Measurements from ENCODE around the gene CD101. TPM values are rescaled to one million over a fixed set of nuclear protein-coding genes. Genes with fewer than 3 reads are reported as not detected.

CD101 gene
- total RNA-seq, 1 experiment from 2014 or later = 1.2 TPM

DNA sequence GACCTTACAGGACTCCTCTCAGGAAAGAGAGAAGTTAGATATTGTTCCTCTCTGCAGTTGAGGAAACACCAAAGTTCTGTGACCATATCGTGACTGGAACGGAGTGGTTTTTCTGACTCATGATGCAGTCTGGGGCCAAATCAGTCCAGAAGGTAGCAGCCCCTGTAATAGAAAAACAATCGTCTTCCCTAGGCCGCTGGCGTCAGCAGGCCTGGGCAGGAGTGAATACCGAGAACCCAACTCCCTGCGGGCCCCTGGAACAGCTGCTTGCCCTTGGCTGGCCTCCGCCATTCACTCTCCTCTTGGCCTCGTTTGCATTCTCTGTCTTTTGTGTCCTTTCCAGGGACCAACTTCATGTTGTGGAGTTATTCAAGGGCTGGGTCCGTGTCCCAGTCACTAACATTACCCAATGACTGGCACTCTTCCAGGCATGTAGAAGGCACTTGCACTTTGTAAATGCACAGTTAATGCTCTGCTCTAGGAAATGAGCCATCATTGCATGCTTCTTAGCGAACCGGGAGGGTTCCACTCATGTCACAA is 10.9 kb upstream of the CD101 start:
- BruUV-seq (replicated peaks) = no TSS peak
- Histone ChIP-seq H3K27me3 (ENCODE audit: insufficient read depth, low read length) (no peaks in the 10 kb centered on the region), H3K9me2 (ENCODE audit: insufficient read depth) (no peaks in the 10 kb centered on the region), H3K9me3 (ENCODE audit: control insufficient read depth in 1 of 2, insufficient read depth in 1 of 2, low read depth in 1 of 2, low read length in 2 of 2) (no peaks in the 10 kb centered on the region), H2AFZ (ENCODE audit: low read depth, low read length, poor library complexity, severe bottlenecking) (no peak overlapping the region), H3K27ac (ENCODE audit: low read depth, low read length) (no peak overlapping the region), H3K4me1 (ENCODE audit: control insufficient read depth in 1 of 2, insufficient read depth in 2 of 2, low read length in 2 of 2) (peaks cover 0 to 3% of the 10 kb centered on the region in 2 experiments; a peak in 1 of 4 replicates), H3K4me2 (ENCODE audit: low read length) (no peak overlapping the region), H3K79me2 (ENCODE audit: insufficient read depth, low read length) (no peaks in the 10 kb centered on the region), H3K36me3 (ENCODE audit: control insufficient read depth in 1 of 2, insufficient read depth in 2 of 2, low read length in 2 of 2) (no peaks in the 10 kb centered on the region; a peak in 1 of 4 replicates), H4K20me1 (ENCODE audit: insufficient read depth) (no peaks in the 10 kb centered on the region), H3K9ac (ENCODE audit: low read length) (no peak overlapping the region), H3K4me3 (replicated peaks in 1 of 2; ENCODE audit: low read depth in 1 of 2, low read length in 2 of 2) (no peak overlapping the region)
- intact Hi-C loops (cut with micrococcal nuclease) = no loop called here
- DNase-seq (ENCODE audit: low read depth, low spot score) (no peak), ATAC-seq (no peak)
- CTCF ChIA-PET = no interaction called here
- POLR2A ChIA-PET = no interaction called here
- RAD21 ChIA-PET (ENCODE audit: low non-redundant PET in 1 of 2, low total read pairs in 2 of 2, uncharacterized antibody in 2 of 2, unreplicated experiment in 2 of 2) = no interaction called here
- TF ChIP-seq CTCF (IDR thresholded peaks at IDR 0.05 in 2 of 3, conservative IDR thresholded peaks at IDR 0.05 in 1 of 3; ENCODE audit: borderline replicate concordance in 1 of 3, insufficient read depth in 1 of 3, low read depth in 2 of 3, low read length in 2 of 3) = no peak
- no peak for TF ChIP-seq RAD21 (IDR thresholded peaks at IDR 0.05; ENCODE audit: low read depth)
- no peak for TF ChIP-seq ZBTB33 (IDR thresholded peaks at IDR 0.05; ENCODE audit: extremely low read depth, insufficient replicate concordance, low read length)
- no peak for TF ChIP-seq EZH2phosphoT487 (IDR thresholded peaks at IDR 0.05; ENCODE audit: borderline replicate concordance)
- no peak for TF ChIP-seq CBX3 (IDR thresholded peaks at IDR 0.05; ENCODE audit: low read depth)
- TF ChIP-seq, protein P1, sequence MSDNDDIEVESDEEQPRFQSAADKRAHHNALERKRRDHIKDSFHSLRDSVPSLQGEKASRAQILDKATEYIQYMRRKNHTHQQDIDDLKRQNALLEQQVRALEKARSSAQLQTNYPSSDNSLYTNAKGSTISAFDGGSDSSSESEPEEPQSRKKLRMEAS (IDR thresholded peaks at IDR 0.05) = no peak
- TF ChIP-seq SRF (IDR thresholded peaks at IDR 0.05; ENCODE audit: low read depth) = no peak
- no peak for TF ChIP-seq ATF3 (IDR thresholded peaks at IDR 0.05)
- TF ChIP-seq TCF7L2 (IDR thresholded peaks at IDR 0.05; ENCODE audit: borderline replicate concordance, extremely low read depth, insufficient read depth, insufficient read length) = no peak
- TF ChIP-seq POLR2A (IDR thresholded peaks at IDR 0.05; ENCODE audit: borderline replicate concordance, extremely low read depth, insufficient read depth, insufficient read length) = no peak
- no peak for TF ChIP-seq EZH2 (IDR thresholded peaks at IDR 0.05)
- no peak for TF ChIP-seq SIN3A (IDR thresholded peaks at IDR 0.05; ENCODE audit: low read depth)
- no peak for TF ChIP-seq POLR2AphosphoS5 (IDR thresholded peaks at IDR 0.05; ENCODE audit: low read depth, low read length)
- TF ChIP-seq JUND (IDR thresholded peaks at IDR 0.05) = no peak
- TF ChIP-seq SP1 (IDR thresholded peaks at IDR 0.05; ENCODE audit: low read depth) = no peak
- TF ChIP-seq YY1 (IDR thresholded peaks at IDR 0.05; ENCODE audit: extremely low read depth, insufficient replicate concordance, low read depth, low read length) = no peak
- no peak for TF ChIP-seq ELF1 (IDR thresholded peaks at IDR 0.05; ENCODE audit: borderline replicate concordance, low read depth)
